ENCODE data around the gene DNASE1L1.

GRCh38 chrX:154383359-154384283 lies 25.4 kb downstream of the DNASE1L1 start:
- TF ChIP-seq, protein P1, sequence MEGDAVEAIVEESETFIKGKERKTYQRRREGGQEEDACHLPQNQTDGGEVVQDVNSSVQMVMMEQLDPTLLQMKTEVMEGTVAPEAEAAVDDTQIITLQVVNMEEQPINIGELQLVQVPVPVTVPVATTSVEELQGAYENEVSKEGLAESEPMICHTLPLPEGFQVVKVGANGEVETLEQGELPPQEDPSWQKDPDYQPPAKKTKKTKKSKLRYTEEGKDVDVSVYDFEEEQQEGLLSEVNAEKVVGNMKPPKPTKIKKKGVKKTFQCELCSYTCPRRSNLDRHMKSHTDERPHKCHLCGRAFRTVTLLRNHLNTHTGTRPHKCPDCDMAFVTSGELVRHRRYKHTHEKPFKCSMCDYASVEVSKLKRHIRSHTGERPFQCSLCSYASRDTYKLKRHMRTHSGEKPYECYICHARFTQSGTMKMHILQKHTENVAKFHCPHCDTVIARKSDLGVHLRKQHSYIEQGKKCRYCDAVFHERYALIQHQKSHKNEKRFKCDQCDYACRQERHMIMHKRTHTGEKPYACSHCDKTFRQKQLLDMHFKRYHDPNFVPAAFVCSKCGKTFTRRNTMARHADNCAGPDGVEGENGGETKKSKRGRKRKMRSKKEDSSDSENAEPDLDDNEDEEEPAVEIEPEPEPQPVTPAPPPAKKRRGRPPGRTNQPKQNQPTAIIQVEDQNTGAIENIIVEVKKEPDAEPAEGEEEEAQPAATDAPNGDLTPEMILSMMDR (IDR thresholded peaks at IDR 0.05 in 8 of 11, conservative IDR thresholded peaks at IDR 0.05 in 3 of 11): no peak
- no peak for TF ChIP-seq POLR2A (IDR thresholded peaks at IDR 0.05)

All from spleen (tissue), 7 donors.